Measurements from ENCODE around the gene HIGD1B.

- TF ChIP-seq CTCF (IDR thresholded peaks at IDR 0.05; ENCODE audit: insufficient read depth, low read depth, low read length): no peak
- TF ChIP-seq EZH2 (IDR thresholded peaks at IDR 0.05; ENCODE audit: insufficient read depth, low read length): no peak
These were observed 39.3 kb downstream of the HIGD1B start for GRCh38 chr17:44887016-44887415.

Measured in astrocyte (in vitro differentiated cells and primary cell).